GM23248 (cell line): ENCODE measurements around the gene CEND1.

Experiments
- EZH2 ChIP-seq: fragments of 200-600 bp; sonication (generic); IDR thresholded peaks from 2 replicates; pipeline ENCODE4 v1.6.1; 2018; ENCODE audit warnings: antibody characterized with exemption, mild to moderate bottlenecking; ENCODE audit not compliant: insufficient read depth, poor library complexity, severe bottlenecking
- EZH2phosphoT487 ChIP-seq: fragments of 200-600 bp; sonication (generic); IDR thresholded peaks from 2 replicates; pipeline ENCODE4 v1.6.1; 2018; ENCODE audit warnings: antibody characterized with exemption, moderate library complexity, mild to moderate bottlenecking, low read depth; ENCODE audit not compliant: insufficient read depth

DNA sequence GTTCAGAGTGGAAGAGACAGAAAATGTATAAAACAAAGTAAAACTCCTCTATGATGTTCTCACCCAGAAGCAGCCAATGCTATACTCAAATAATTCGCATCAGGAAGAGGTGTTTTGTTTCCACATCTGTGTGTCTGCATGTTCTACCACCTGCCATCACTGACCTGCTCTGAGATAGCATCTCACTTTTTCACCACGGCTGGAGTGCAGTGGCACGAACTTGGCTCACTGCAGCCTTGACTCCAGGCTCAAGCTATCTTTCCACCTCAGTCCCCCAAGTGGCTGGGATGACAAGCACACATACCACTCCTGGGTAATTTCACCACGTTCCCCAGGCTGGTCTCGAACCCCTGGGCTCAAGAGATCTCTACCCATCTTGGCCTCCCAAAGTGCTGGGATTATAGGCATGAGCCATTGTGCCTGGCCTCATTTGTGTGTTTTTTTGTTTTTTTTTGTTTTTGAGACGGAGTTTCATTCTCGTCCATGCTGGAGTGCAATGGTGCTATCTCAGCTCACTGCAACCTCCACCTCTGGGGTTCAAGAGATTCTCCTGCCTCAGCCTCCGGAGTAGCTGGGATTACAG lies 28.3 kb downstream of the CEND1 start:
- TF ChIP-seq EZH2 (no peak), EZH2phosphoT487 (no peak)
